Endothelial cell of umbilical vein (primary cell): ENCODE data around the gene FBXO44. TPM values are rescaled to one million over a fixed set of nuclear protein-coding genes. Genes with fewer than 3 reads are reported as not detected.

Experiments used
- BruUV-seq: library from RNA; stranded (reverse); fragments of 400-500 nt; replicated peaks from 2 replicates; lab custom pipeline; 2021; lab: Mats Ljungman, UMichigan
- CTCF ChIA-PET: fragments of 300-600, 350-600 bp; sonication (Branson Sonifier 250); formaldehyde crosslinking; loops from one replicate; lab custom pipeline; 2021; ENCODE audit warnings: antibody characterized with exemption, inconsistent platforms; lab: Charles Lee
- POLR2A ChIA-PET: fragments of 300-600, 350-600 bp; sonication (Branson Sonifier 250); formaldehyde crosslinking; loops from one replicate; lab custom pipeline; 2021; ENCODE audit warnings: antibody characterized with exemption, inconsistent platforms; lab: Charles Lee
- DNase-seq: peaks from one replicate; pipeline ENCODE4 v3.0.0-alpha.2; 2011; ENCODE audit warnings: low read depth, low spot score
- FAIRE-seq: peaks from 2 replicates; lab custom pipeline; 2011; peaks lifted over from hg19 to GRCh38; lab: Jason Lieb, UNC
- H2AFZ ChIP-seq: 2 replicates; pipeline ENCODE4 v1.6.0; 2012; ENCODE audit warnings: low read depth, low read length, control low read depth, inconsistent platforms
- H3K27ac ChIP-seq: 2 replicates; pipeline ENCODE4 v1.5.1; 2011; ENCODE audit warnings: low read depth, mild to moderate bottlenecking, control low read depth, low read length, moderate library complexity; ENCODE audit not compliant: insufficient read depth
- H3K27me3 ChIP-seq, 2 experiments: 2 replicates each; pipeline versions ENCODE4 v1.6.0 to v1.6.1; 2011; ENCODE audit warnings: low read length in 2 of 2, mixed read lengths in 1 of 2; ENCODE audit not compliant: control insufficient read depth in 2 of 2, insufficient read depth in 2 of 2
- H3K36me3 ChIP-seq, 2 experiments: 2 replicates in 1 of 2; 3 replicates in 1 of 2; pipeline ENCODE4 v1.5.1; 2011; ENCODE audit warnings: low read length in 2 of 2, mild to moderate bottlenecking in 1 of 2, moderate library complexity in 1 of 2; ENCODE audit not compliant: control insufficient read depth in 2 of 2, insufficient read depth in 2 of 2; ENCODE audit errors: extremely low read depth in 1 of 2
- H3K4me1 ChIP-seq: 3 replicates; pipeline ENCODE4 v1.5.1; 2011; ENCODE audit warnings: mild to moderate bottlenecking, low read length; ENCODE audit not compliant: control insufficient read depth, insufficient read depth; ENCODE audit errors: extremely low read depth
- H3K4me2 ChIP-seq: 2 replicates; pipeline ENCODE4 v1.6.1; 2011; ENCODE audit warnings: low read length, control low read depth, mixed read lengths; ENCODE audit not compliant: insufficient read depth
- H3K4me3 ChIP-seq, 3 experiments: fragments of 200-600 bp in 1 of 3; sonication (generic), shearing (Covaris generic) in 1 of 3; replicated peaks in 1 of 3; 2 replicates each; pipeline ENCODE4 v1.5.1; 2011 to 2016; ENCODE audit warnings: control low read depth in 3 of 3, low read length in 3 of 3, mild to moderate bottlenecking in 2 of 3, inconsistent platforms in 1 of 3, low read depth in 1 of 3, moderate library complexity in 1 of 3; ENCODE audit not compliant: insufficient read depth in 1 of 3
- H3K79me2 ChIP-seq: 2 replicates; pipeline ENCODE4 v1.6.0; 2012; ENCODE audit warnings: low read length, inconsistent platforms; ENCODE audit not compliant: control insufficient read depth, insufficient read depth
- H3K9ac ChIP-seq: replicated peaks from 2 replicates; pipeline ENCODE3; 2011; ENCODE audit warnings: low read length, control low read depth; ENCODE audit not compliant: insufficient read depth; ENCODE audit errors: extremely low read depth
- H3K9me1 ChIP-seq: replicated peaks from 3 replicates; pipeline ENCODE4 v1.6.0; 2011; ENCODE audit warnings: mild to moderate bottlenecking, low read length; ENCODE audit not compliant: control insufficient read depth, insufficient read depth; ENCODE audit errors: extremely low read depth
- H3K9me3 ChIP-seq: replicated peaks from 2 replicates; pipeline ENCODE4 v1.5.1; 2012; ENCODE audit warnings: low read length, inconsistent platforms; ENCODE audit not compliant: control insufficient read depth, insufficient read depth
- H4K20me1 ChIP-seq: replicated peaks from 2 replicates; pipeline ENCODE3; 2011; ENCODE audit warnings: mild to moderate bottlenecking, low read length; ENCODE audit not compliant: control insufficient read depth, insufficient read depth; ENCODE audit errors: extremely low read depth
- CTCF ChIP-seq, 2 donors: IDR thresholded peaks; 1 replicate in 1 of 2; 2 replicates in 1 of 2; pipeline ENCODE4 v1.5.1; 2011; ENCODE audit warnings: low read length in 2 of 2, mild to moderate bottlenecking in 2 of 2, moderate library complexity in 2 of 2, control low read depth in 1 of 2, inconsistent platforms in 1 of 2, low read depth in 1 of 2; ENCODE audit not compliant: insufficient read depth in 1 of 2; ENCODE audit errors: extremely low read depth in 1 of 2
- EZH2 ChIP-seq: IDR thresholded peaks from 2 replicates; pipeline ENCODE4 v1.6.1; 2012; ENCODE audit warnings: borderline replicate concordance, low read depth, mild to moderate bottlenecking, moderate library complexity, low read length, inconsistent platforms; ENCODE audit not compliant: severe bottlenecking
- FOS ChIP-seq: IDR thresholded peaks from 2 replicates; pipeline ENCODE4 v1.6.1; 2011; ENCODE audit warnings: mild to moderate bottlenecking, low read length, moderate library complexity, borderline replicate concordance; ENCODE audit not compliant: insufficient read depth
- GATA2 ChIP-seq: IDR thresholded peaks from 2 replicates; pipeline ENCODE4 v1.7.0; 2011; ENCODE audit warnings: low read depth, mild to moderate bottlenecking, moderate library complexity, mixed read lengths, low read length; ENCODE audit not compliant: insufficient read length, insufficient read depth
- JUN ChIP-seq: IDR thresholded peaks from 2 replicates; pipeline ENCODE4 v1.6.1; 2011; ENCODE audit warnings: borderline replicate concordance, low read depth; ENCODE audit not compliant: insufficient read length, insufficient read depth
- MYC ChIP-seq: IDR thresholded peaks from one replicate; pipeline ENCODE4 v1.6.1; 2011; ENCODE audit warnings: mild to moderate bottlenecking, low read depth, low read length
- POLR2A ChIP-seq: IDR thresholded peaks from 2 replicates; pipeline ENCODE4 v1.6.1; 2012; ENCODE audit warnings: low read depth, mild to moderate bottlenecking, control low read depth, low read length
- POLR2AphosphoS5 ChIP-seq: IDR thresholded peaks from 2 replicates; pipeline ENCODE4 v1.6.1; 2012; ENCODE audit warnings: low read depth, mild to moderate bottlenecking, control low read depth, low read length, moderate library complexity; ENCODE audit not compliant: insufficient read depth
- dilution Hi-C: fragments of 300-500 bp; cut with MboI; formaldehyde crosslinking; loops from one replicate; pipeline ENCODE4 v1.15.0; 2019; ENCODE audit warnings: low sequenced_read_pairs; ENCODE audit not compliant: extremely low pct_ligation_motif_present
- intact Hi-C: fragments of 100-400 bp; cut with micrococcal nuclease; formaldehyde crosslinking; loops from one replicate; pipeline ENCODE4 v1.10.0; 2022
- polyA plus RNA-seq, 4 experiments: library from polyadenylated mRNA; depleted of rRNA in 3 of 4; stranded (reverse) in 3 of 4; unstranded in 1 of 4; fragments of >200 nt; gene quantifications; 2 replicates each; pipeline versions ENCODE4 v1.2.1 to v1.2.3, GENCODE V29; 2011 to 2012; ENCODE audit warnings: missing spikeins in 1 of 4
- total RNA-seq: library from RNA; stranded (reverse); gene quantifications from 2 replicates; pipeline ENCODE4 v1.2.3, GENCODE V29; 2021
- TF ChIP-seq, protein P1 (sequence below): IDR thresholded peaks from 2 replicates; pipeline ENCODE4 v1.6.1; 2011; ENCODE audit not compliant: insufficient read depth, insufficient read length

The FBXO44 gene
- total and polyA plus RNA-seq, 2 donors (not counting 3 experiments of a cell fraction or from before 2014, with no cell fraction given): 16.8 to 22.5 TPM

- intact Hi-C loops: no loop called here
- Histone ChIP-seq H3K27ac (no peak overlapping the region), H3K36me3 (no peaks in the 10 kb centered on the region), H3K27me3 (peaks cover 0 to 2% of the 10 kb centered on the region in 2 experiments), H3K4me3 (no peak overlapping the region), H3K9me3 (no peaks in the 10 kb centered on the region), H3K4me2 (no peak overlapping the region), H3K79me2 (no peaks in the 10 kb centered on the region), H3K4me1 (no peaks in the 10 kb centered on the region), H2AFZ (no peak overlapping the region), H3K9ac (no peak overlapping the region), H4K20me1 (no peaks in the 10 kb centered on the region), H3K9me1 (no peaks in the 10 kb centered on the region)
- ChIA-PET POLR2A (no interaction called here), CTCF (interaction anchor here (2.0 to 4.2 kb wide), 3 partner anchors 18 to 62 kb away, joined by 9 to 50 read pairs (median 18); partner anchors contain the start of gene FBXO6)
- no TSS peak for BruUV-seq
- no peak for DNase-seq
- FAIRE-seq: no peak
- no peak for TF ChIP-seq JUN
- no peak for TF ChIP-seq MYC
- no peak for TF ChIP-seq POLR2A
- TF ChIP-seq POLR2AphosphoS5: no peak
- TF ChIP-seq CTCF (IDR thresholded peaks at IDR 0.05; ENCODE audit: extremely low read depth in 1 of 2, insufficient read depth in 1 of 2, low read depth in 1 of 2, low read length in 2 of 2): no peak
- TF ChIP-seq, protein P1, sequence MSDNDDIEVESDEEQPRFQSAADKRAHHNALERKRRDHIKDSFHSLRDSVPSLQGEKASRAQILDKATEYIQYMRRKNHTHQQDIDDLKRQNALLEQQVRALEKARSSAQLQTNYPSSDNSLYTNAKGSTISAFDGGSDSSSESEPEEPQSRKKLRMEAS: no peak
- no peak for TF ChIP-seq EZH2
- no peak for TF ChIP-seq GATA2
- no peak for TF ChIP-seq FOS
- dilution Hi-C loops: no loop called here
Observed at GRCh38 chr1:11712285-11712684, 57.6 kb downstream of the FBXO44 start.

Other genes starting within 250 kb of the FBXO44 start
- 0.49 and 0.51 TPM in 2 replicates for gene DISP3, start 175.7 kb upstream of the FBXO44 start, total RNA-seq
- gene DISP3, start 175.7 kb upstream of the FBXO44 start, polyA plus RNA-seq: 0.24 and 0.26 TPM in 2 replicates
- gene FBXO2, start 448 bp upstream of the FBXO44 start, total RNA-seq: 0.42 and 0.88 TPM in 2 replicates
- 0.89 and 0.91 TPM in 2 replicates for gene FBXO2, start 448 bp upstream of the FBXO44 start, polyA plus RNA-seq
- 0.97 and 1.8 TPM in 2 replicates for gene FBXO6, start 9.3 kb downstream of the FBXO44 start, total RNA-seq
- gene FBXO6, start 9.3 kb downstream of the FBXO44 start, polyA plus RNA-seq: 6.4 and 8.5 TPM in 2 replicates
- gene MAD2L2, start 26.3 kb downstream of the FBXO44 start, total RNA-seq: 35.9 and 39.5 TPM in 2 replicates
- 74.2 and 98.7 TPM in 2 replicates for gene MAD2L2, start 26.3 kb downstream of the FBXO44 start, polyA plus RNA-seq
- 2.6 and 3.2 TPM in 2 replicates for gene DRAXIN, start 36.8 kb downstream of the FBXO44 start, total RNA-seq
- 0.44 and 0.49 TPM in 2 replicates for gene DRAXIN, start 36.8 kb downstream of the FBXO44 start, polyA plus RNA-seq
- gene AGTRAP, start 81.3 kb downstream of the FBXO44 start, total RNA-seq: 40.3 and 41.6 TPM in 2 replicates
- 101 and 145 TPM in 2 replicates for gene AGTRAP, start 81.3 kb downstream of the FBXO44 start, polyA plus RNA-seq
- gene C1orf167, start 107.3 kb downstream of the FBXO44 start, total RNA-seq: not detected in 2 replicates
- not detected in 2 replicates for gene C1orf167, start 107.3 kb downstream of the FBXO44 start, polyA plus RNA-seq
- gene MTHFR, start 151.1 kb downstream of the FBXO44 start, total RNA-seq: 25.3 and 26.5 TPM in 2 replicates
- gene MTHFR, start 151.1 kb downstream of the FBXO44 start, polyA plus RNA-seq: 13.8 and 14.8 TPM in 2 replicates
- gene CLCN6, start 151.3 kb downstream of the FBXO44 start, total RNA-seq: 41.2 and 43.3 TPM in 2 replicates
- 17.7 and 20.4 TPM in 2 replicates for gene CLCN6, start 151.3 kb downstream of the FBXO44 start, polyA plus RNA-seq
- gene NPPA, start 192.9 kb downstream of the FBXO44 start, total RNA-seq: not detected in 2 replicates
- not detected in 2 replicates for gene NPPA, start 192.9 kb downstream of the FBXO44 start, polyA plus RNA-seq
- gene NPPB, start 204.1 kb downstream of the FBXO44 start, total RNA-seq: not detected in 2 replicates
- gene NPPB, start 204.1 kb downstream of the FBXO44 start, polyA plus RNA-seq: not detected in 2 replicates